Stimulated activated CD8-positive, alpha-beta memory T cell treated with anti-CD3 and anti-CD28 coated beads, Interleukin-4, amount 100 ng/mL, for 48 hours (primary cell): Measurements from ENCODE around the gene ARL4D.
"Not testable (repeated sequence)": the region's sequence is repeated elsewhere in the genome, so short reads cannot be mapped to it uniquely, and the experiment has no call there.

Experiments
- DNase-seq: peaks from one replicate; pipeline ENCODE4 v3.0.0-alpha.2; 2020

ARL4D gene

DNA sequence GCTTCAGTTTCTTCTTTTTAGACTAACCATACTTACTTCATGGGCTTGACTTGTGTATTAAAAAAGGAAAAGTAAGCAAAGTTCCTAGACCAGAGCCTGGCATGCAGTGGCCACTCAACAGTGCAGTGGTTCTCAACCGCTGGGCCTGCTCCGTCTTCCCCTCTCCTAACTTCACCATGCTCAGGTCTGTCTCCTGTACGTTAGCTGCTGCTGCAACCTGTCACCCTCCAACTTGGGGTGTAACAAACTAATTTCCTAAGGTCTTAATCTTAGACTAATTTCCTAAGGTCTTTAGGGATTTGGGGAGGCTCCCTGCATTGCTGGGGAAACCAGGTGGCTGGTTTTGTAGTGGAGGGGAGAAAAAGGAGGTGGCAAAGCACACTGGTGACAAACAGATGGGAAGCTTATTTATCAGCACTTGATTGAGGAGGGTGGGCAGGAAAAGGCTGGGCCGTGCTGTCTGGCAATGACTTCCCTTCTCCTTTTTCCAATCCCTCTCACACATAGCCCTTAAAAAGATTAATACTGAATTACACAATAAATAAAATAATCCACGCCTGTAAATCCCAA lies 2.2 kb upstream of the ARL4D start:
- DNase-seq = no peak

DNA sequence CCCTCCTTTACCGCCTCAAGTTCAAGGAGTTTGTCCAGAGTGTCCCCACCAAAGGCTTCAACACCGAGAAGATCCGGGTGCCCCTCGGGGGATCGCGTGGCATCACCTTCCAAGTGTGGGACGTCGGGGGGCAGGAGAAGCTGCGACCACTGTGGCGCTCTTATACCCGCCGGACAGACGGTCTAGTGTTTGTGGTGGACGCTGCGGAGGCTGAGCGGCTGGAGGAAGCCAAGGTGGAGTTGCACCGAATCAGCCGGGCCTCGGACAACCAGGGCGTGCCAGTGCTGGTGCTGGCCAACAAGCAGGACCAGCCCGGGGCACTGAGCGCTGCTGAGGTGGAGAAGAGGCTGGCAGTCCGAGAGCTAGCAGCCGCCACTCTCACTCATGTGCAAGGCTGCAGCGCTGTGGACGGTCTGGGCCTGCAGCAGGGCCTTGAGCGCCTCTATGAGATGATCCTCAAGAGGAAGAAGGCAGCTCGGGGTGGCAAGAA lies 1.1 kb downstream of the ARL4D start:
- DNase-seq = no peak

DNA sequence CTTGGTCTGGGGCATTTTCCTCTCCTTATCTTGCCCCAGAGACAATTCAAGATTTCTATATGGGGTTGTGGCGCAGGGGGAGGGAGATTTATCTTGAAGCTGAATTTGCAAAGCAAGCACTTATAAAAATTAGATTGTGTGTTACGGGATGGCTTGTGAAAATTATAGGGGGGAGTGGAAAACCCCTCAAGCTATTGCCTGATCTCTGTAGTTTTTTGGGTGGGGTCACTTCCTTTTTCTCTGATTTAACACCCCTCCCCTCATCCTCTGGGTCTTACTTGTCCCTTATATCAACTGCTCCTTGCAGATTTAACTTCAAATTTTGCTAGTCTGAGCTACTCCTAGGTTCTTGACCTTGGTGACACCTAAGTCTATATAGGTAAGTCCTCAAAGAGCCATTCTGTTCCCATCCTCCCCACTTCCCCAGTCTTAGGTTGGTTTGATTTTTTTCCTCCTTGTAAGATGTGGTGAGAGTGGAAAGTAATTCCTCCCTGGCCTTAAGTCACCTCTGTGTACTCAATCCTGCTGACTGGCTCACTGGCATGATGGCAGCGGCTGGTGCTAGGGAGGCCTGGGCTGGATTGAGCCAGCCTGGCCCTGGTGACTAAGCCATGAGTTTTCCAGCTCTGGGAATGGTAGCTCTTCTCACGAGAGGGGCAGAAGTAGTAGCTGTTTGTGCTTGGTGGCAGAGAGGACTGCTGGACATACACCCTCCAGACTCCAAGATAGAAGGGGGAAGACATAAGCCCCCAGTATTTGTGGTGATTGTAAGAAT lies 2.3 kb downstream of the ARL4D start:
- no peak for DNase-seq

DNA sequence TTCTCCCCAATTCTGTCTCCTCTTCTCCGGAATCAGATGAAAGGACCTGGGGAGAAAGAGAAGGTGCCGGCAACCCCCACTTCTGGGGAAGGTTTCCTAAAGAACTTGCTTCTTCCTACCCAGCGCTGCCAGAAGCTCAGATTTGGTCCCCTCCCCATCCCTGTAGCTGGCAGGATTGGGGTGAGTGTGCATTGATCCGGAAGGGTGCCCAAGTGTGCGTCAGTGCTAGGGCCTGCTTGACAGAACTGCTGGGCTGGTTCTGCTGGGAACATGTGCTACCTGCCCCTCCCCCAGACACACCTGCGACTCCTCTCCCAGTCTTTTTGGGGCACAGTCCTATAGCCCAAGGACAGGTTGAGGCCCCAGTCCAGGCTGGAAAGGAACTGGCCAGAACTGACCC lies 3.3 kb downstream of the ARL4D start:
- DNase-seq = no peak

DNA sequence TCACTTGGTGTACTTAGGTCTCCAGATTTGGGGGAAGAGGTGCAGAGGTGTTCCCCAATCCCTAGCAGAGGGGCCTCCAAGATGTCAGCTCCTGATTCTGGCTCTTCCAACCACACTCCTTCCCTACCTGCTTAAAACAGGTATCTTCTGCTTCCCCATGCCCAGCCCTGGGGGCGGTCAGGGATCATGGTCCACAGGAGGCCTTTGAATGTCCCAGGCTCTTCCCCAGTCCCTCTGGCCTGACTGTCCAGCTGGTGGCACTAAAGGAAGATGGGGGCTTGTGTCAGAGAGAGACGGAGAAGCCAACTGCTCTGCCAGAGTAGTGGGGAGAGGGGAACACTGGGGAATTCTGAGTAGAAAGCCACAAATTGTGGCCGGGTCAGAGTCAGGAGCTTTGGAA lies 3.8 kb downstream of the ARL4D start:
- DNase-seq = no peak

DNA sequence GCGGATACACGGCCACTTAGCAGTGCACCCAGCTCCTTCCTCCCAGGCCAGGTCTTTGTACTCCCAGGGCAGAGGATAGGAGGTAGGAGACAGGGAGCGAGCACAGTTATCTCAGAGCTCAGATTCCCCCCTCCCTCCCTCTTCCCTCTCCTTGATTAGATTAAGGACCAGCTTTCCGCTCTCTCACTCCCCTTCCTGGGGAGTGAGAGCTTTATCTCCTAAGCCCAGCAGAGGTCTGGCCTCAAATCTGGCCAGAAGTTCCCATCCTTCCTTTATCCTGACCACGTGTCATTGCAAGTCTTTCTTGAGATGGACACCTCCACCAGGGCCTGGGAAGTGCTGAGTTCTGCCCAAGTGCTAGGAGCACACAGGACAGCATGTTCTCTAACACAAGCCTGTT lies 5.1 kb downstream of the ARL4D start:
- no peak for DNase-seq

DNA sequence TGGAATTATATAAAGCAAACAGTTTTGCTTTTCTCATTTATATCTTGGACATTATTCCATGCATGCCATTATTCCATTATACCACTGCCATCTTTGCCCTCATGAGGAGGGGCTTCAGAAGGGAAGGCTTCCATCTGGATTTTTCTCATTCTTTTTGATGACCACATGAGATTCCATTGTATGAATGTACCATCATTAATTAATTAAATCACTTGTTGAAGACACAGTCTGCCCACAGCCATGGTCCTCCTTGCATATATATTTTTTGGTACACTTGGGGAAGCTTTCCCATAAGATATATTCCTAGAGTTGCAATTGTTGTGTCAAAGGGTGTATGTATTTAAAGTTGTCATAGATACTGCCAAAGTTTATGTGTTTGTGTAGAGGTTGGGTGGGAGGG lies 7.1 kb downstream of the ARL4D start:
- DNase-seq = no peak

DNA sequence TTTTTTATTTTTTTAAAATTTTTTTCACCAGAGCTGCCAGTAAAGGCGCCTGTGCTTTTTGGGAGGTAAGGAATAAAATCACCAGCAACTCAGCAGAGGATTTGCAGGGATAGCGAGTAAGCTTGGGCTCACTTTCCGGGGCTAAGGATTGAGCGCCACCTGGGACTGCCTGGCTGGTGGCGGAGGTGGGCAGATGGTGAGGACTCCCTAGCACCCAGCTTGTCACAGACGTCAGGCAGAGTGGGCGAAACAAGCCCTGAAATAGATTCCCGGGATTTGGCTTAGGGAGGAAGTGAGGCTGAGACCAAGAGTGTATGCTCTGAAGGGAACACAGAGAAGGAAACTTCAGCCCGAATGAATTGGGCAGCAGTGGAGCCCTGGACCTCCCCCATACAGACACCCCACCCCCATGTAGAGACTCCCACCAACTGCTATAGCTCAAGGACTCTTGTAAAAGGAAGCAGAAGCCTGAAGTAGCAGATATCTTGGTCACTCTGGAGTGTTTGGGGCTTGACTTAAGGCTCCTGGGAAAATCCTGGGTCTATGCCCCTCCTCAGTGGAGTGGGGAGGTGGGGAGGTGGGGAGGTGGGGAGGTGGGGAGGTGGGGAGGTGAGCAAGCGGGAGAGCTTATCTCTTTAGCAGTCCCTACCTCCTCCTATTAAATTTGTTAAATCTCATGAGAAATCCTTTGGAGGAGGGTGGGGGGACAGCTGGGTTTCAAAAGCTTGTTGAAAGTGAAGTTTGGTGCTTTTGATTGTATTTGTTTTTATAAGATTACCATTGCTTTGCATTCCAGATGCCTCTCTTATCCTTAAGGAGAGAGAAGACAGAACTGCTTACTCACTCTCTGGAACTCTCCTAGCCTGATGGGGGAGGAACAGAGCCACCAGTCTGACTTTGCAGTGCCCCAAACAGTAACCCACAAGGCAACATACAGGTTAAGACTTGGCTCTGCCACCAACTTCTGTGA lies 8.2 kb downstream of the ARL4D start:
- no peak for DNase-seq

DNA sequence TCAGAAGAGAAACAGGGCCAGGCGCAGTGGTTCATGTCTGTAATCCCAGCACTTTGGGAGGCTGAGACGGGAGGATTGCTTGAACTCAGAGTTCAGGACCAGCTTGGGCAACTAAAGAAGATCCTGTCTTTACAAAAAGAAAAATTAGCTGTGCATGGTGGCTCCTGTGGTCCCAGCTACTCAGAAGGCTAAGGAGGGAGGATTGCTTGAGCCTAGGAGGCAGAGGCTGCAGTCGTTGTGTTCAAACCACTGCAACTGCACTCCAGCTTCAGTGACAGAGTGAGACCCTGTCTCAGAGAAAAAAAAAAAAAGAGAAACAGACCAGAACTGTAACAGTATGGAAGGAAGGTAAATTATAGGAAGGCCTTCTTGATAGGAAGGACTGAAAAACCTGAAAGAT lies 10.3 kb downstream of the ARL4D start:
- DNase-seq = no peak

DNA sequence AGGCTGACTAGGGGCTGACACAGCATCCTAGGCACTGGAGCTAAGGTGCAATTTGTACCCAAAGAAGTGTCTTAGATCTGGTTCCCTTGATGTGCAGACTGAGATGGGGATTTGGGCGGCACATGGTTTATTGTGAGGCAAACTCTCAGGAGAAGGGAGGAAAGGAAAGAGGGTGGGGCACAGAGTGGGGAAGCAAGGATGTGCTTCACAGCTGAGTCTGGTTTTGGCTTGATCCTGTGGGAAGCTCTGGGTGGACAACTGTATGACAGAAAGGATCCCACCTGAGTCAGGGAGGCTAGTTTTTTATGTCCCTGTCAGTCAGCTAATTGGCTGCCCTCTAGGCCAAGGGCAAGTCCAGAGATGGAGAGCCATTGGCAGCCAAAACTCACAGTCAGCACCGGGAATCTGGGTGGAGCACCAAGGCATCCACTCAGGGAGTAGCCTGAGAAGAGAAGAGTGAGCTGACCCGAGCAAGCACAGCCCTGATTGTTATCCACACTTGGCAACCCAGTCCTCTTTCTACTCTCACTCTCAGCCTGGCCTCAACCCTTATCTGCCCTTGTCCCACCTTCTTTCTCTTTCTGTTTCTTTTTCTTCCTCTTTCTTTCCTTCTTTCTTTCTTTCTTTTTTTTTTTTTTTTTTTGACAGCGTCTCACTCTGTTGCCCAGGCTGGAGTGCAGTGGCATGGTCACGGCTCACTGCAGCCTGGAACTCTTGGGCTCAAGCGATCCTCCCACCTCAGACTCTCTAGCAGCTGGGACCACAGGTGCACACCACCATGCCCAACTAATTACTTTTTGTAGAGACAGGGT lies 12.0 kb downstream of the ARL4D start:
- no peak for DNase-seq

DNA sequence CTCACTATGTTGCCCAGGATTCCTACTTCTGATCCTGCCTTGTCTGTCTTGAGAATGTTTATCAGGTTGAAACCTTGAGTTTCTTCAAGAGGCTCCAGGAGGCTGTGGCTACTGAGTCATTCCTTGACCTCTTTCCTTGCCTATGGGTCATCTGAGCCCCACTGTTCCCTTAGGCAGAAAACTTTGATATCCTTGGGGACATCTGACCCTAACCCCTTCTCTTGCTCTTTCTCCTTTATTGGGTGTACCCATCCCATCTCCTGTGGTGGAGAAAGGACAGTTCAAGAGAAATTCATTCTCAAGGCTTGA lies 12.5 kb downstream of the ARL4D start:
- DNase-seq = no peak

DNA sequence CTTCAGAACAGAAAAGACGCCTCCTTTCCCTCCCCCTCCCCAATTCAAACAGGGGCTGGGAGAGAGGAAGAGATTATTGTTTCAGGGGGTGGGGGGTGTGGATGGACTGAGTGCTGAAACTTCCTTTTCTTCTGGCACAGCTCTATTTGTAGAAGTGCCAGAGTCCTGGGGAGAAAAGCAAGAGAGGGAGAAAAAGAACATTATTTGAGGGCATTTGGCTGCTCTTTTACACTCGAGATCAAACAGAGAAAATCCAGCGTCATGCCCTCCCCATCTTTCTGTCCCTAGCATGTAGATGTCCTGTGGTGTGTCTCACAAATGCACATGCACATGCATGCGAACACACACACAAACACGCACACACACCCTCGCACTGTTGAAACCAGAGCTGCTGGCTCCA lies 13.0 kb downstream of the ARL4D start:
- no peak for DNase-seq

DNA sequence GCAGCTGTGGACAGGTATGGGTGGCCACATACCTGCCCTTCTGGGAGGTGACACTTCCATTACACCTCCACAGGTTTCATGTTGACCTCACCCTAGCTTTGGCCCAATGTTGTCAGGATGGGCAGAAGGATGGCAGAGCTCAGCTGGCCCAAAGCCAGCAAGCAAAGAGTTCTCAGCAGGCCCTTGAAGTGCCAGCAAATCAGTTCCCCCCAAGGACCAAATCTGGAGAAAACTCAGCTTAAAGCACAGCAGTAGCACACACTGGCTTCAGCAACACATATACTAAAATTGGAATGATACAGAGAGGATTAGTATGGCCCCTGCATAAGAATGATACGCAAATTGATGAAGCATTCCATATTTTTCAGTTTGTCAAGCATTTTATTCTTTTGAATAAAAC lies 13.4 kb downstream of the ARL4D start:
- DNase-seq = no peak

DNA sequence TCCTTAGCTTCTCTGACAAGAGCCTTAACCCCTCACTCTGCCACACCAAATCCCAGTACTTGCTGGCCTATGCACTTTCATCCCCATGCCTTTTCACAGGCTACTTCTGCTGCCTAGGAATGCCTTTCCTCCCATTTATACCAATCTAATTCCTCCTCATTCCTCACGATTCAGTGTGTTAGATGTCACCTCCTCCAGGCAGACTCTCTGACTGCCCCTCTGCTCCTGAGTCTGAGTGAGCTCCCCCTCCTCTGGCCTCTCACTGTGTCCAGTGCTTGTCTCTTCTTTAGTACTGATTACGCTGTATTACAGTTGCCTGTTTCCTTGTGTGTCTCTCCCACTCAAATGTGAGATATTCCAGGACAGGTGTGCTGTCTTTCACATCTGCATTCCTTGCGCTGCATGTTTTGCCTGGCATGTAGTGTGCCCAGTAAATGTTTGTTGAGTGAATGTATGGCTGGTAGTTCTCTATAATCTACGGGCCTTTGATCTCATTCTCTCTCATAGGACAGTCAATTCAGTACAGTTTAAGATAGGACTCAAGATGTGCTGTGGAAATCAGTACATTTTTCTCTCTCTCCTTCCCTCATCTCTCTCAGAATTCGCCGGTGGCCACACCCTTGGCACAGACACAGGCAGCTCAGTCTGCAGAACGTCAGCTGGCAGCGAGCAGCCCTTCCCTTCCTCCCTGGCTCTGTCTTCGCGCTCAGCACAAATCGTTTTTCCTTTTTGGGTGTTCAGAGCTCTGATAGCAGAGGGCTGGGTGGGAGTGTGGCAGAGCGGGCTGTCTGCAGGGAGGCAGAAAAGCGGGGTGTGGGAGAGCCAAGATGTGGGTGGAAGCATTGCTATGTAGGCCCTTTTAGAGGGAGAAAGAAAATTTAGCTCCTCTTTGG lies 18.5 kb downstream of the ARL4D start:
- no peak for DNase-seq

DNA sequence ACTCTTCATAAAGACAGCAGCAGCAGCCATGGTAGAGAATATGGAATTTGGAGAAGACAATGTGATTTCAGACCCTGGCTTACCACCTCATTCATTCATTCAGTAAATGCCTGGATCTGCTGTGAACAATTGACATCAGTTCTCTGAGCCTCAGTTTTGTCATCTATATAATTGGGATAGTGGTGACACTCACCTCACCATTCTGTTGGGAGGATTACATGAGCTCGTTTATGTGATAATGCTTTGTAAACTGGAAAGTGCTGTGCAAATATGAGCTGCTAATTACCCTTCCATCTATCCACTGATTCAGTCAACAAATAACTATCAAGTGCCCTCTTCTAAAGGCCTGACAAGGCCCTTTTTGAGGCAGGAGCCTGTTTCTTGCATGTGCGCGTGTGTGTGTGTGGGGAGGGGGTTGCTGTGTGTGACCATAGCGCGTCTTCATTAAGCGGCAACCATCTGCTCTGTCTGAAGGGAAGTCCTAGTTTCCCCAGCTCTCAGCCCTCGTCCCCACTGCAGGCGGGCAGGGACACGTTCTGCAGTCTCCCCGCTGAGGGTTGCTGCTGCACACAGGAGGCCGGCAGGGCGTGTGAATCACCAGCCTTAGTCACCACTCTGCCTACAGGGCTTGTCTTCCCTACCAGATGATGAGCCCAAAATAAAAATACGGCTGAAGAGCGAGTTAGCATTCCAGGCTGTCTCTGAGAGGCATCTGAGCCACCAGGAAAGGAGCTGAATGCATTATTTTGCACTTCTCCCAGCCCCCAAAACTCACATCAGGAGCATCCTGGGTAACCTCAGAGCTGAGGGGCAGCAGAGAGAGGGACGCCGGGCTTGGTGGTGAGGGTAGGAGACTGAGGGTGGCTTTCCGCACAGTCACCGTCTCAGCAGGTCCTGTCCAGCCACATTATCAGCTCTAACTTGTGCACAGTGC lies 19.9 kb downstream of the ARL4D start:
- DNase-seq = no peak

DNA sequence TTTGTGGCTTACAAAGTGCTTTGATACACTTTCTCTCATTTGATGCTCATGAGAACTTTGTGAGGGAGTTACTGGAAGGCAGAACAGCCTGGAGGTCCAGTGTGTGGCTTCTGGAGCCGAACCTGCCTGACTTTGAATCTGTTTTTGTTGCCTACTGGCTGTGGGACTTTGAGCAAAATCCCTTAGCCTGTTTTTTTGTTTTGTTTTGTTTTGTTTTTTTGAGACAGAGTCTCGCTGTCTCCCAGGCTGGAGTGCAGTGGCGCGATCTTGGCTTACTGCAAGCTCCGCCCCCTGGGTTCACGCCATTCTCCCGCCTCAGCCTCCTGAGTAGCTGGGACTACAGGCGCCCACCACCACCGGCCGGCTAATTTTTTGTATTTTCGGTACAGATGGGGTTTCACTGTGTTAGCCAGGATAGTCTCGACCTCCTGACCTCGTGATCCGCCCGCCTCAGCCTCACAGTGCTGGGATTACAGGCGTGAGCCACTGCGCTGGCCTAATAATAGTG lies 20.6 kb downstream of the ARL4D start:
- DNase-seq = not testable (repeated sequence)

DNA sequence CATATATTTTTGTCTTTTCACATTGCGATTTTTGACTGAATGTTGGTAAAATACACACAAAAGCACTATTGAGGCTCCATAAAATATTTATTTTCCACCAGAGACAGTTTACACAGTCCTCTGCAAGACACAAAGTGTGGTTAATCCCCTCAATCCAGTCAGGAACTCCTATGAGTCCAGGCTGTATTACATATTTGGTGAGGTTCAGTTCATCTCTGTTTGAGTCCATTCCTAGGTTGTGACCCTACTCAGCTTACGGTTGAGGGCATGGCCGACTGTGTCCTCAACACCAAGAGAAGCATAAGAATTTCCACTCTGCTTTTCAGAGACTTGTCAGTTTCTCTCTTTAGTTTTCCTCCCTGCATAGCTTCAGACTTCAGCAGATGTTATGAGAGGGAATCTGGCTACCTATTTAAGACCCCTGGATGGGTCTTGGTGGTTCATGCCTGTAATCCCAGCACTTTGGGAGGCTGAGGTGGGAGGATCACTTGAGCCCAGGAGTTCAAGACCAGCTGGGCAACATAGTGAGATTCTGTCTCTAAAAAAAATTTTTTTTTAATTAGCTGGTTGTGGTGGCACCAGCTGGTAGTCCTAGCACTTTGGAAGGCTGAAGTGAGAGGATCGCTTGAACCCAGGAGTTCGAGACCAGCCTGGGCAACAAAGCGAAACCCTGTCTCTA lies 25.1 kb downstream of the ARL4D start:
- no peak for DNase-seq

DNA sequence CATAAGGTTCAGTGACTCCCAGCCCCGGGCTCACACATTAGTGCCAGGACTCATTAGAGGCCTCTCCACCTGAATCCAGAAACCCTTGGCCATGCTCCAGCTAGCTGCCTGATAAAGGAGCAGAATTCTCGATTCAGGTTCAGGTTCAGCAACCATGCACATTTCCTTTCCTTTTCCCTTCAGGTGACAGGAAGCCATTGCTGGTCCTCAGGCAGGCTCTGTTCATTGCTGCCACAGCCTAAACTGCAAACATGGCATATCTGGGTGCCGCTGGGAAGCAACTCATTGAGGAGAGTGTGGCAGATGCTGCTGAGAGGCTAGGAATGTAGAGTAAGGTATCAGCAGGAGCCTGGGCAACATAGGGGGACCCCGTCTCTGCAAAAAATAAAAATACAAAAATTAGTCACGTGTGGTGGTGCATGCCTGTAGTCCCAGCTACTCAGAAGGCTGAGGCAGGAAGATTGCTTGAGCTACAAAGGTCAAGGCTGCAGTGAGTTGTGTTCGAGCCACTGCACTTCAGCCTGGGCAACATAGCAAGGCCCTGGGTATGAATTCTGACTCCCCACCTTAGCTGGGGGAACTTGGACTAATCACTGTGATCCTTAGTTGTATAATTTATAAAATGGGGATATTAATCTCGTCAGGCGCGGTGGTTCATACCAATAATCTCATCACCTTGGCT lies 28.7 kb downstream of the ARL4D start:
- DNase-seq = no peak

DNA sequence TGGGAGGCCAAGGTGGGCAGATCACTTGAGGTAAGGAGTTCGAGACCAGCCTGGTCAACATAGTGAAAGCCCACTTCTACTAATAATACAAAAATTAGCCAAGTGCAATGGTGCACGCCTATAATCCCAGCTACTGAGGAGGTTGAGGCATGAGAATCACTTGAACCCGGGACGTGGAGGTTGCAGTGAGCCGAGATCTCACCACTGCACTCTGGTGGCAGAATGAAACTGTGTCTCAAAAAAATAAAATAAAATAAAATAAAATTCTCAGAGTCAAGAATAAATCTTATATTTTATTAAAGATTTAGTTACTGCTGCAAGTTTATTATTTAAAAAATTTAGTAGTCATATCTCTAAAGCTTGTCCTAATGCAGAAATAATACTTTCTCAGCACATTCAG lies 29.7 kb downstream of the ARL4D start:
- DNase-seq = no peak
